GM19035 (cell line): ENCODE data around the gene HOXA4.

Experiments
- ATAC-seq: cut with Tn5 transposase; IDR thresholded peaks from one replicate; pipeline ENCODE4 v1.9.1; 2021; ENCODE audit not compliant: unreplicated experiment

HOXA4 gene

GRCh38 chr7:27169658-27170425 is 39.3 kb upstream of the HOXA4 start:
- ATAC-seq = no peak

GRCh38 chr7:27168265-27168947 is 37.8 kb upstream of the HOXA4 start:
- ATAC-seq = no peak

GRCh38 chr7:27167916-27168264 is 37.3 kb upstream of the HOXA4 start:
- ATAC-seq = no peak

- ATAC-seq = no peak
These were observed 36.3 kb upstream of the HOXA4 start for GRCh38 chr7:27166531-27167505.

- ATAC-seq = no peak
These were observed 35.5 kb upstream of the HOXA4 start for GRCh38 chr7:27165996-27166530.

GRCh38 chr7:27165089-27165995 is 34.8 kb upstream of the HOXA4 start, which contains the start of gene HOXA9:
Gene HOXA9 (minus strand): TSS chr7:27165537. CDS start chr7:27165457, 80 bp downstream.
- no peak for ATAC-seq

GRCh38 chr7:27164367-27165088 is 34.0 kb upstream of the HOXA4 start:
- no peak for ATAC-seq

GRCh38 chr7:27164045-27164366 is 33.4 kb upstream of the HOXA4 start:
- no peak for ATAC-seq

- ATAC-seq = no peak
These were observed 32.9 kb upstream of the HOXA4 start for GRCh38 chr7:27163288-27164044.

GRCh38 chr7:27162561-27163287 is 32.2 kb upstream of the HOXA4 start:
- ATAC-seq = no peak

- no peak for ATAC-seq
These were observed 31.4 kb upstream of the HOXA4 start for GRCh38 chr7:27161721-27162560.

- ATAC-seq = no peak
These were observed 30.7 kb upstream of the HOXA4 start for GRCh38 chr7:27161214-27161720.

GRCh38 chr7:27160546-27161213 is 30.1 kb upstream of the HOXA4 start:
- peak; percentile 65 for ATAC-seq

- no peak for ATAC-seq
These were observed 29.6 kb upstream of the HOXA4 start for GRCh38 chr7:27160145-27160545.

GRCh38 chr7:27159266-27160144 is 28.9 kb upstream of the HOXA4 start:
- no peak for ATAC-seq
